HG03575 (cell line): ENCODE measurements around the gene CLSTN2.

ENCODE experiments used
- ATAC-seq: cut with Tn5 transposase; IDR thresholded peaks from one replicate; pipeline ENCODE4 v1.9.1; 2021; ENCODE audit not compliant: unreplicated experiment, insufficient number of reproducible peaks, low FRiP score; ENCODE audit errors: extremely low read depth

CLSTN2 gene

DNA sequence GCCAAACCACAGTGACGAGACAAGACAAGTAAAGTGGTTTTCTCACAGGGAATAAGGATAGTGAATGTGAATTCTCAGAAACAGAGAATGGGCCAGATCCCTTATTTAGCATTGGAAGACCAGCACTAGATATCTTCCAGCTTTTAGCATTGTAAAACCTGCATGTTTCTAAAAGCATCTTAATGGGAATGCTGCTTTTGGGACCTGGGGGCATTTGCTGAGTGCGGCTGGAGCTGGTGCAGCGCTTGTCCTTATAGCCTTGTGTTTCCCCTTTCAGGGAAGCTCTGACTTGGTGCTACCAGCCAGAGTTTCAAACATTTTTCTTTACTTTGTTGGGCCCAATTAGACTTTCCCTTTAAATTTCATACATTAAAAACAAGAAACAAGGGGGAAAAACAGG, 52.9 kb downstream of the CLSTN2 start:
- no peak for ATAC-seq

DNA sequence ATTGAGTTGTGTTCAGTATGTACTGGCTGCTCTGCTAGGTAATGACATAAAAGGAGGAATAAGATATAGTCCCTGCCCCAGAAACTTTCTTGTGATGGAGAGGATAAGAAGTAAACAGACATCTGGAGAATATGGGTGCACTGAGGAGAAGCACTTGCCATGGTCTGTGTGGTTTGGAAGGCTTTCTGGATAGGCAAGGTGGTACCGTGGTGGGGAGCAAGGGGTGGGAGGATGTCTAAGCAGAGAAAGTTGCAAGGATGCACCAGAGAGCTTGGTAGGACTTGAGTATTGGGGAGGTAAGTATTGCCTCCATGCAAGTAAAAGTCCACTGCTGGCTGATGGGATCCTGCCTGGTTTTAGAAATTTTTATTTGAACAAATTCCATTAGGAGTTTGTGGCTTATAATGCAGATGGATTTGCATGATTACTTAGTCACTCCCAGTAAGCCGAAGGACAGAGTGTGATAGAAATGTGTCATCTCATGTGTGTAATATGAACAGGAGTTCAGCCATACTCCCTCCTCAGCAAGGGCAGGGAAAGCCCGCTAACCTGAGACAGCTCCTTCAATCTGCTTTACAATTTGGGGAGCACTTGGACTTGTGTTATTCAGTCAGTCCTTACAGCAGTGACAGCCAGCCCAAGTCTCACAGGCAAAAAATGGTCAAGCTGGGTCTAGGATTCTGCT, 53.6 kb downstream of the CLSTN2 start:
- no peak for ATAC-seq

DNA sequence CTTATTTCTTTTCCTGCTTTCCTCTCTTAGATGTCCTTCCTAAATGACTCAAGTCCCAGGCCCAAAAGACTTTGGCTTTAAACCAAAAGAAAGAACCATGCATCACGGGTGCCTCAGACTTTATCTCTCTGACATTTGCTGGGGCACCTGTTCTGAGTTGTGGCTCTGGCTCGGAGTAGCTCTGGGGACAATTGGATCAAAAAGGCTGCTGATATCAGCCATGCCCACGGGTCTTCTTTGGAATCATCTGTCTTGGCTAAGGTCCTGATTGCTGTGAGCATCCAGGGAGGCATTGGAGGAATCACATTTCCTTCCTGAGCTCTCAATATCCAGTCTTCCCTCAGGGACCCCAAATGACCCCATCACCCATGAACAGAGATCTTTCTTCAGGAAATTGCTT, 59.9 kb downstream of the CLSTN2 start:
- ATAC-seq = no peak

DNA sequence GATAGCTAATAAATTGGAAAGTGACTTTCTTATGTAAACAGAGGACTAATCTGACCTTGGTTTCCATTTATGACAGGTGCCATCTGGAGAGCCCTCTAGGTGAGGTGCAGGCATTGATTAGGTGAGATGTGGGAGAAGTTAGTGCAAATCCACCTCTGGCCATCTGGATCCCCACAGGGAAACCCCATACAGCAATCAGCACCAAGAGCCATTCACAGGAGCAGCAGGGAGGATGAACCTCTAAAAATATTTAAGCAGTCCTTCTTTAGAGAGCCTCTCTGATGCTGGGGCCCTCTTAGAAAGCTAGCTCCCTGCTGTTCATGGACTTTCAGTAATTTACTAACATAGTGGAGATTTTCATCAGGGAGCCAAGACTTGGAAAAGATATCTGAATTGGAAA, 69.3 kb downstream of the CLSTN2 start:
- no peak for ATAC-seq

DNA sequence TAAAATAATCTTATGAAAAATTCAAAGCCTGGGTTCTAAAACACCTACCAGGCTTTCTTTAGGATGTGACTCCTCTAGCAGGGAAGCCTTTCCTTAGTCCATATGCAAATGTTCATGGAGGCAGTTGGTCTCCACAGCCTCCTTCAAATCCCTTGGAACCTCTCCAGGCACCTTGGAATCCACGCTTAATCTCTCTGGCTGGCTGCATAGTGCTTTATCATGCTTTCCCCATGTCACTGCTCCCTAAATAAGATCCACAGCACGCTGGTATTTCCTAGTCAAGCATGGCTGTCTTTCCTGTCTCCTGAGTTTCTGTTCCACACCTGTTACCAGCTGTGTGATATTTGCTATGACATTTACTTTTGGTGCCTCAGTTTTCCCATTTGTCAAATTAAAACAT, 71.3 kb downstream of the CLSTN2 start:
- ATAC-seq = no peak

DNA sequence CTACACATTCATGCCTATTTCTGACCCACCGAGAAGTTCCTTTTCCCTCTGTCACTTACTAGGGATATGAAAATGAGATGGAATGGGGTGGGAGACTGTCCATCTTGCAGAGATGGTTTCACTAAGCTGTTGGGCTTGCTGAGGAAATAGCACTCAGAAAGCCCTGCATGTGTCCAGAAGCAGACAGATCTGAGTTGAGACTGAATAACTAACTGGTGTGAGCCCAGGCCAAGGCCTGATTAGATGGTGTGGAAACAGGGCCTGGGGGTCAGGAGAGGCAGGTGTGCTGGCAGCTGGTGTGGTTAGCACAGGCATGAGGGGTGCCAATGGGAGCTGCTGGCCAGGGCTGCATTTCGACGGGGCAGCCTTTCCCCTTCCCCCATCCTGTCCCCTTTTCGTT, 72.1 kb downstream of the CLSTN2 start:
- no peak for ATAC-seq

DNA sequence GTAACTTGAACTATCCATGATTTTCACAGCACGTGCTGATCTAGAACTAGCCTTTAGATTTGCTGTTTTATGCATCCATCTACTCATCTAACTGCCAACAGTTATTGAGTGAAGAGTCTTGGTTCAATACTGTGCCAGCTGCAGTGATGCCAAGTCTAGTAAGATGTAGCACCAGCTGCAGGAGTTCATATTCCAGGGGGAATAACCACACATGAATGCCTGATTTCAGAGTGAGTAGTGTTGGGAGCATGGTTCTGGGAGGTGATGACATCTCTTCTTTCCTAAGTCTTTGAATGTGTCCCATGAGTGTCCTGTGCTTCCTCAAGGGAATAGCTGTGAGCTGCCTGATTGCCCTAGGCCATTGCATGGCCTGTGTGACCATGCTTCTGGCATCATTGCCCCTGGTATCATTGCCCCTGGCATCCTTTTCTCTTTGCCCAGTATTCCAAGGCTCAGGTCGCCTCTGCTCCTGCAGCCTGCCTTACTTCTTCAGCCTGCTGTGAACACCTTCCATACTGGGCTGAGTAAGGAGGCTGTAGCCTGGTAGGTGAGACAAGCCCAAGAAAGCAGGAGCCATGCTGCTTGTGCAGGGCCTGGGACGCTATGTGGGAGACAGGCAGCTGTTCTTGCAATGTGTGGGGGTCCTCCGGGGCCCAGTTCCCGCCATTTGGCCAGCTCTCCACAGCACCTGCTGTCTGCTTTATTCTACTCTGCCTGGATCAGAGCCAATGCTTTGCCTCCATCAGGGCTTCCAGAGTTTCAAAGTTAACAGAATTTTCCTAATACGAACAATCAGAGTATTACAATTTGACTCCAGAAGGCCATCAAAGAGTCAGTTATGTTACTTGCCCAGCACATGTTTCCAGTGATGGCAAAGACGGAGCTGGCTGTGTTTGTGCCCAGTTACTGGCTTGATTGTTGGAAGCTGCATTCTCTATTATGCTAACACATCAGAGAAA, 73.2 kb downstream of the CLSTN2 start:
- no peak for ATAC-seq

DNA sequence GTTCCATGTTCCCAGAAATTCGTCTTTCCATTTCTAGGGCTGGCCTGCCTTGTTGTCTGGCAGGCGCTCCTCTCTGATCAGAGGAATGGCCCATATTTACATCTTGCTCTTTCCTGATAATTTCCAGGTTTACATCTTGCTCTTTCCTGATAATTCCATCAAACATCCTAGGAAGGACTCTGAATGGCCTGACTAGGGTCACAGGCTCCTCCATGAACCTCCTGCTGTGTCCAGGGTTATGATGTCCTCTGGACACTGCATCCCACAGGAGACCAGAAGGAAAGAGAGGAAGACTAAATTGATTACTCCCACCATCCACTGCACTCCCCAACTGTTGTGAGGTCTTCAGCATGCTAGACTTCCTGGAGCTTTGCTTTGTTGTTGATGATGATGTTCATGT, 75.4 kb downstream of the CLSTN2 start:
- ATAC-seq = no peak

DNA sequence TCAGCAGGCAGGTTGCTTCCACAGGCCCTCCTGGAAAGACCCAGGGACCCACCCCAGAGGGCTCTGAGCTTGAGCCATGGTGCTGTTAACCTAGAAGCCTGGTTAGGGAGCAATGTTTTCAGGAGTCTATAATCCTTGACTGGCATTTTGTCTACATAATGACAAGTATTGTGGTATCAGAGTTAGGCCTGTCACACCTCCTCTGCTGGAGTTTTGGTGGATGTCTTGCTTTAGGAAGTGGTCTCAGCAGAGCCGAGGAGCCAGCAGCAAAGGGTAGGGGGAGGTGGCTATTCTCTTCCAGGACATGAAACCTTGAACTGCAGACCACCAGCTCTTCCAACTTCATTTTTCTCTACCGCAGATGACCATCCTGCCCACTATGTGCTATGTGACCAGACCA, 76.1 kb downstream of the CLSTN2 start:
- ATAC-seq = no peak

DNA sequence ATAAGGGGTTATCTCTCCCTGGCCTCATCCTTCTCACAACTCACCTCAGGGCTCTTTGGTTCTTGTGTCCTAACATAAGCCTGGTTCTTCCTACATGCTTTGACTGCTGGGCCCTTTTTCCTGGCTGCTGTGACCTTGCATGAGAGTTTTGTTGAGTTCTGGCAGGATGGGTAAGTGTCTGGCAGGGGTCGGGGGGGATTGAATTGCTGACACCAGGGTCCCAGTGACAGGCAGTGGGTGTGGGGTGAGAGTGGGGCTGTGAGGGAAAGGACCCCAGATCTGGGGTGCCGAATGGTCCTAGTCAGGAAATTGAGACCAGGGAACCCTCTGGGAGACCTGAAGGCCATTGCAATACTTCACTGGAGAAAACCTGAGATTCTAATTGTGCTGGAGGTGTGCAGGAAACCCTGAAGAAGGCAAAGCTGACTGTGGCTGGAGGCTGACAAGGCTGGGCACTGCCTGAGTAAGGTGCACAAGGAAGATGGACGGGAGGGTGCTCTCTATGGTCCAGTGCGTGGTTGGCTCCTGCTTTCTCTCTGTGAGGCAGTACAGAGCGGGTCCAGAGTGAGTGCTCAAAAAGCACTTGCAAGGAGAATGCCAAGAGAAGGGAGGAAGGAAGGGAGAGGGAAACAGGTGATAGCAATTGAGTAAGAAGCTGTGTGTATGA, 76.8 kb downstream of the CLSTN2 start:
- no peak for ATAC-seq

DNA sequence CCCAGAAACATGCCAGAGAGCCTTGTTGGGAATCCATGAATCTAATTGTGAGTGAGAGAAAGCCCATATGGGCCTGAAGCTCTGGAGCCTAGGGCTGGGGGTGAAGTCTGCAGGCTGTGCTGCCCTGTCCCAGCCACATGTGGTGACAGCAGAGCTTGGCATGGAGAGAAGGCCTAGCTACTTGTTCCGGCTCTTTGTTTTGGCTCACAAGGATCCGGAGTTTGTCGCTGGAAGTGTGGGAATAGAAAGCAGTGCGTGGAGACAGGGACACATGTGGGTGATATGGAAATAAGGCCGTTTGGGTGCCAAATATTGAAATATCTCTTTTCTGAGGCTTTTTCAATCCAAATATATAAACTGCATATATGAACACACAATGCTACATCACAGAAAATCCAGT, 78.2 kb downstream of the CLSTN2 start:
- no peak for ATAC-seq

DNA sequence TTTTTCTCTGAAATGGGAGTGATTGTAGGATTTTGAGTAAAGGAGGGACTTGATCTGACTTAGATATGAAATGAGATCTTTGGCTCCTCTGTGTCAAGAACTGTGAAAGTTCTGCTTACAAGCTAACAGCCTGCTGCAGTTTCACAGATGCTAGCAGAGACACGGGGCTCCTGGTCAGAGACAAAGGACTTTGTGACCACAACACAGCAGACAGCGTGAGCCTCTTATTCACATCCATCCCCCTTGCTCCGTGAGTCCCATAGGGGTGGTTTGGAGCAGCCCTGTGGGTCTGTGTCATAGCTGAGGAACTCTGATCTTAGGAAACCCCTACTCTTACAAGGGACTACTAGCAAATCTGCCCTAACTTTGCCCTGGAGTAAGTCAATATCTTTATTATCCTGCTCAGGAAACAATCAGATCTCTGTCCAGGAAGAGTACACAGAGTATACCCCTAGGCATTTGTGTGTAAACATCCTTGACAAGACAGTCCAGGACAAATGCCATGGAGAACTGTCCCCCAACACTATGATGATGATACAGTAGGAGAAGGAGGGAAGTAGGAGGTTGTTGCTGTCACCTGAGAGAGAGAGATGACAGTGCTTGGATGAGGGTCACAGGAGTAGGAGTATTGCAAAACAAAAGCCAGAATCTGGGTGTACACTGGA, 80.0 kb downstream of the CLSTN2 start:
- ATAC-seq = no peak

DNA sequence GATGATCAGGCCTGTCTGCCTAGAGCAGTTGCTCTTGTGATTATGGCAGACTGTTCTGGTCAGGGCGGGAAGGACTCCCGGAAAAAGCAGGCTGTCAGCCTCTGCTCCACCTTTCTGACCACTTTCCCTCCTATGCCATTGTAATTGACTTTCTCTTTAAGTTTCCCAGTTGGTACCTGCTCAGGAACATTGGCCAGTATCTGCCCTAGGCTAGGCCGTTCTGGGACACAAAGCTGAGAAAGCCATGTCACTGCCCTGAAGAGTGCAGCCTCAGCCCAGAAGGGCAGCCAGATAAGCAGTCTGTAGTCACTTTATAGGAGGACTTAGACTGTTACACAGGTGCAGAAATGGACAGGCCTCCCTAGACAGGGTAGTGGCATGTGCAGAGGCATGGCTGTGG, 80.8 kb downstream of the CLSTN2 start:
- ATAC-seq = no peak

DNA sequence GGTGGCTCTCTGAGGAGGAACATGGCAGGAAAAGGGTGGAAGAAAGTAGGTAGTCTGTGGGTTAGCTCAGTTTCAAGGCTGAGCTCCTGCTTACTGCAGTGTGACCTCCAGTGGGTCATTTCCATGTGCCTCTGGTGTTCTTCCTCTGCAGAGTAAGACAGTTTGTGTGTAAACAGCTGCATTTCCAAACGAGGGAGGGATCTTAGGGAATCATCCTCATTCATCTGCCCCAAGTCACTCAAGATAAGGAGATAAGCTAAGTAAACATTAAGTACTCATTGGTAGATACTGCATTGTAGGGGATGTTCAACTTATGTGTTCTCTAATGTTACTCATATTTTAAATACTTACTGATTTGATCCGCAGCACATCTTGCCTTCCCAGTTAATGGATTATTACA, 83.6 kb downstream of the CLSTN2 start:
- ATAC-seq = no peak

DNA sequence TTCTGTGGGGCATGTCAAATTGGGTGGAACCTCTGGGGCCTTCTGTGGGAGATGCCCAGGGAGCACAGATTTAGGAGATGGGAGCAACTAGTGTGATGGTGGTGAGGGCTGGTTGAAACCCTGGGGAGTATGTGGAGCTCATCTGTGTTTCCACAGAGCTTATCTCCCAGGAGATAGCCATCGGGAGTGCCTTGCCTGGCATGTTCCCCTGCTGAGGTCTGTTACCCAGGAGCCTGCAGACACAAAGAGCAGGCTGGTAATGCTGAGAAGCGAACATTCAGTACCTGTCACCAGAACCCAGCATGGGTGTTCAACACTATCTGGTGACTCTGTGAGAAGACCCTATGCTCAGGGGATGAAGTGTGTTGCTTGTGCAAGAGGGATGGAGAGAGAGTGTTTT, 85.0 kb downstream of the CLSTN2 start:
- ATAC-seq = no peak

DNA sequence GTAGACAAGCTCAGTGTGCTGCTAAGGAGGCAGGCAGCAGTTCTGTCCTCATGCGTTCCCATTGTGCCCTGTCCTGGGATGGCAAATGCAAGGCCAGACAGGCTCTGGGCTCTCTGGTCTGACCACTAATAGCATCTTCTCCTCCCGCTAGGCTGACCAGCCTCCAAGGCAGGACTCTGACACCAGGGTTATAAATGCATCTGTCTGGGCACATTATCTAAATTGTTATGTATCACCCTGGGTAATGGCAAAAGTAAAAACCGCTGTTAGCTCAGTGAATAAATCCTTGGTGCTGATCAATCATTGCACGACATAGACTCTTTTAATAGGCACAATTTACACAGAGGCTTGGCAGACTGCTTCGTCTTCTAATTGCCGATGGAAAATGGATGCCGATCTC, 85.6 kb downstream of the CLSTN2 start:
- no peak for ATAC-seq

DNA sequence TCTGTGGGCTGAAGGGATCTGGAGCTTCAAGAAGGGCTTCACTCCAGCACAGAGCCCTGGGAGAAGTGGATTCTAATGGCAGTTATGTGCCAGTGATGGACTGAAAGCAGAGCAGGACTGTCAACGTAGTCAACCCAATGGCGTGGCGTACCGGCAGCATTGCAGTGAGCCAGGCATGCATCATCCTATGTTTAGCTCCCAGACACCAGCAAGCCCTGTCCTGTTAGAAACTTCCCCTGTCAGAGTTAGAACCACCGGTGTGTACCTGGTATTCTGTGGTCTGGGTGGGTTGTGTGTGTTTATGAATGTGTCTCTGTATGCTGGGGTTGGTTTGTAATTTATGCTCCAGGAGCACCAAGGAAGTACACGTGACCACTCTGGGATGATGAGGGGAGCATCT, 86.3 kb downstream of the CLSTN2 start:
- ATAC-seq = no peak

DNA sequence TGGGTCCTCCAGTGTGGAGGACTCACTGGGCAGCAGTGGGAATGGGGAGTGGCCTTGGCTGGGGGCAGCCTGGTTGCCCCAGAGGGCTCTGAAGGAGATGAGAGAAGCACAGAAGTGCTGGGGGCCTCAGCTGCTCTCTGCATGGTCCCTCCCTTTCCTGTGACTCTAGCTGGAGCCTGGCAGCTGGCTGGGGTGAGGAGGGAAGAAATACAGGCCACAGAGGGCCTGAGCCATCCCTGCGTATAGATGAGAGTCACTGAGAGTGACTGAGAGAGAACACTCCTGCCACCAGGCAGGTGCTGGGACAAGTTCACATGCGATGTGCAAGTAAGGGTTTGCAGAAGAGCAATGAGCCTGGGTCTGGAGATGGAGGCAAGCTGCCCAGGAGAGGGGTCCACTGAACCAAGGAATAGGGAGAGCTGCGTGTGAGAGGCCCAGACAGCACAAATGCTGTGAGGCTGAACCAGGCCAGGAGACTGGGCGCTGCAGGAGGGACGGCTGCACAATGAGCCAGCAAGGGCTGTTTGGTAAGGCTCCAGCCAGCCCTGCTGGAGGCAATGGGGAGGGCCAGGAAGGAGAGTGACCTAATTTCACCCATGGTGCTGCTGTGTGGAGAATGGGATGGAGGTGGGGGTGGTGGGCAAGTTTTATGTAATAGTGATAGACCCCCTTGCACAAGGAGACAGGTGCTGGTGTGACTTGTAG, 87.2 kb downstream of the CLSTN2 start:
- no peak for ATAC-seq
